Mucosa of rectum (tissue), 2 donors: ENCODE measurements around the gene ZNF182.
"Not testable (repeated sequence)": the region's sequence is repeated elsewhere in the genome, so short reads cannot be mapped to it uniquely, and the experiment has no call there.

Experiments used
- H3K27ac ChIP-seq, 2 donors: one replicate each; pipeline ENCODE4 v1.7.0; 2013; ENCODE audit warnings: inconsistent platforms in 2 of 2, low read depth in 2 of 2, low read length in 2 of 2
- H3K27me3 ChIP-seq, 2 donors: one replicate each; pipeline ENCODE4 v1.7.0; 2013; ENCODE audit warnings: low read length in 2 of 2; ENCODE audit not compliant: control insufficient read depth in 2 of 2, insufficient read depth in 2 of 2
- H3K36me3 ChIP-seq, 2 donors: one replicate each; pipeline ENCODE4 v1.7.0; 2013; ENCODE audit warnings: low read length in 2 of 2; ENCODE audit not compliant: control insufficient read depth in 2 of 2, insufficient read depth in 2 of 2
- H3K4me1 ChIP-seq, 2 donors: one replicate each; pipeline ENCODE4 v1.7.0; 2013; ENCODE audit warnings: low read length in 2 of 2, mild to moderate bottlenecking in 1 of 2; ENCODE audit not compliant: control insufficient read depth in 2 of 2, insufficient read depth in 2 of 2
- H3K4me3 ChIP-seq, 2 donors: one replicate each; pipeline ENCODE4 v1.7.0; 2013; ENCODE audit warnings: low read length in 2 of 2
- H3K9ac ChIP-seq, 2 donors: one replicate each; pipeline ENCODE4 v1.7.0; 2013; ENCODE audit warnings: low read length in 2 of 2, low read depth in 1 of 2, mild to moderate bottlenecking in 1 of 2
- H3K9me3 ChIP-seq, 2 donors: one replicate each; pipeline ENCODE4 v1.7.0; 2013; ENCODE audit warnings: low read length in 2 of 2; ENCODE audit not compliant: control insufficient read depth in 2 of 2
- donor health status: healthy.
- donor health status: Normal muscosa, but diverticular disease.

ZNF182 gene

DNA sequence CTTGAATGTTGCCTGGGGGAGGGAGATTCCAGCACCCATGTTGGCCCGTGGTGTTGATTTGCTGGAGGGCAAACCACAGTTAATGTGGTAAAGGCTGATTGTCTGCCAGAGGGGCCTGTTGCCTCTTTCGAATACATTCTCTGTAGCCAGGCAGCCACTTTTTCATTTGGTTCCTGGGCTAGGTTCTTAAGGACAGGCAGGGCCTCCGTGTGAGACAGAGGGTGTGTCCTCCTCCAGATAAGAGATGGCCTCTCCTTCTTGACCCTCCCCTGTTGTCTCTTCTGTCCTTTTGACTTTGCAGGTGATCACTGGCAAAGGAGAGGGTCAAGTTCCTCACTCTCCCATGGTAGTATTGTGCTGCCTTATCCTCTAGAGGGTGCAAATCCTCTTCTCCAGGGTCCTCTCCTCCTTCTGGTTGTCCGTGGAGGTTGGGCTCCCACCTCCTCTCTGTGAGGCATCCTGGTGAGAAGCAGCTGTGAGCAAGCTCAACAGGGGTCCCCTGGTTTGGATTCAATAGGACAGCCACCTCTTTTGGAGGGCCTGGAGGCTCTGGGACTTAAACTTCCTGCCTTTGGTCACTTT lies 44.9 kb downstream of the ZNF182 start:
- H3K27me3 ChIP-seq = no peaks in the 10 kb centered on the region
- no peak overlapping the region for H3K27ac ChIP-seq
- H3K9ac ChIP-seq = no peak overlapping the region
- no peaks in the 10 kb centered on the region for H3K36me3 ChIP-seq
- H3K9me3 ChIP-seq = no peaks in the 10 kb centered on the region
- H3K4me3 ChIP-seq = no peak overlapping the region
- no peaks in the 10 kb centered on the region for H3K4me1 ChIP-seq

DNA sequence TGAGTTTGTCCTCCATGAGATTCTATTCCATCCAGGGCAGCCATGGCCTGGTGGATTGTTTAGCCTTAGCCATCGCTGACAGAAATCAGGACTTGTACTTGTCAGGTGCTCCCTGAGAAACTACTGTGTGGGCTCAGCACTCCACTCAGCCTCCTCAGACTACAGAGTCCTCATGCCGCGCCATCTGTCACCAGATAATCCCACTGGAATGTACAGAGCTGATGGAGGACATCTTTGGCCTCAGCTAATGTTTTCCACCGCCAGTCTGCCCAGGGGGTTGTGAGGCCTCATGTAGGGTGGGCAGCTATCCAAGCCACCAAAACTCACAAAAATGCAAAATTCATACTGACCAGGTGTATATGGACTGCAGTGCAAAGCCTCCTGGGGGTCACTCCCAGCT lies 45.6 kb downstream of the ZNF182 start:
- not testable (repeated sequence) for H3K36me3 ChIP-seq, H3K9ac ChIP-seq, H3K4me1 ChIP-seq, H3K27me3 ChIP-seq, H3K27ac ChIP-seq, H3K9me3 ChIP-seq, H3K4me3 ChIP-seq

DNA sequence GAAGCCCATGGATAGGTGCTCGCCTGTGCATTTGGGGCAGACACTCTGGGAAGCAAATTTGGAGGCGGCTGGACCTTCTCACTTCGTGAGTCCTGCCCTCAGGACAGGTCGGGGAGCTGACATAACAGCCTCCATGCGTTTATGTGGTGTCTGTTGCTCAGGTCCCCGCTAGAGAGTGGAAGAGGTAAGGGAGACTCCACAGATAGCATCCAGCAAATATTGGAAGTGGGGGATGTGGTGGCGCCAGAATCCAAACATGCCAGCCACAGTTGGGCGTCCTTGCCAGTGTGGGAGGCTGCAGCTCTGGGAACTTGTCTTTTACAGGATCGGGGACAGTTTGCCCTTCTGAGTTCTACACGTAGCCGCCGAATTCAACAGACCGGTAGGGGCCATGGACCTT lies 47.8 kb downstream of the ZNF182 start:
- no peak overlapping the region for H3K27ac ChIP-seq
- no peaks in the 10 kb centered on the region for H3K4me1 ChIP-seq
- no peak overlapping the region for H3K4me3 ChIP-seq
- H3K27me3 ChIP-seq = no peaks in the 10 kb centered on the region
- no peak overlapping the region for H3K9ac ChIP-seq
- no peaks in the 10 kb centered on the region for H3K9me3 ChIP-seq
- no peaks in the 10 kb centered on the region for H3K36me3 ChIP-seq

DNA sequence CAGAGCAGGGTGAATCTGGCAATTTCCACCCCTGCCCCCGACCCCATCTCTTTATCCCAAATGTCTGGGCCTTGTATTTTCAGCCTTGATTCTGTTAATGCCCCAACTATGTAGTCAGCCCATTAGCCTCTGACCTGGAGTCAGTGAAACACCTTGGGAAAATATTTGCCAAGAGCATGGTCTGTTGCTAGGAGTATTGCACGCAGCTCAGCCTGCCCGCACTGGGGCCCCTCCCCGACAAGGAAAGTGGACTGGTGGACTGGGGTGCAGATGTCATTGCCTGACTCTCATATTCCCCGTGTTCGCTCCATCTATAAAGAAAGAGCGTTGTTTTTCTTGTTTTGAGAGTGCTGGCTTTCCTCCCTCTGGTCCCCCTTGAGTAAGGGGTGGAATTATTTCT lies 48.5 kb downstream of the ZNF182 start:
- not testable (repeated sequence) for H3K36me3 ChIP-seq, H3K27me3 ChIP-seq, H3K4me1 ChIP-seq, H3K4me3 ChIP-seq, H3K27ac ChIP-seq, H3K9ac ChIP-seq, H3K9me3 ChIP-seq

DNA sequence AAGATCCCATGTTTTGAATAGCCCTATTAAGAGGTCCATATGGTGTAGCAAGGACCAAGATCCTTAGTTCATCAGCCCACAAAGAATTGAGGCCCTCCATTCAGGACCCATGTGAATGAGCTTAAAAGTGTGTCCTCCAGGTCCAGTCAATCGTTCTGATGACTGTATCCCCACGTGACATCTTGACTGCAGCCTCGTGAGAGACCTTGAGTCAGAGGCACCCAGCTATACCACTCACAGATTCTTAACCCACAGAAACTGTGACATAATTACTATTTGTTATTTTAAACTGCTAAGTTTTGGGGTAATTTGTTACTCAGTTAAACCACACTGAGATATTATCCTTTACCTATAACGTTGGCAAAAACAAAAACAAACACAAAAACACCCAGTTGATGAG lies 62.4 kb downstream of the ZNF182 start:
- peaks cover 0 to 4% of the 10 kb centered on the region in 2 donors for H3K27me3 ChIP-seq
- H3K9me3 ChIP-seq = no peaks in the 10 kb centered on the region
- H3K36me3 ChIP-seq = no peaks in the 10 kb centered on the region
- H3K4me3 ChIP-seq = no peak overlapping the region
- no peaks in the 10 kb centered on the region for H3K4me1 ChIP-seq
- no peak overlapping the region for H3K27ac ChIP-seq
- H3K9ac ChIP-seq = no peak overlapping the region

DNA sequence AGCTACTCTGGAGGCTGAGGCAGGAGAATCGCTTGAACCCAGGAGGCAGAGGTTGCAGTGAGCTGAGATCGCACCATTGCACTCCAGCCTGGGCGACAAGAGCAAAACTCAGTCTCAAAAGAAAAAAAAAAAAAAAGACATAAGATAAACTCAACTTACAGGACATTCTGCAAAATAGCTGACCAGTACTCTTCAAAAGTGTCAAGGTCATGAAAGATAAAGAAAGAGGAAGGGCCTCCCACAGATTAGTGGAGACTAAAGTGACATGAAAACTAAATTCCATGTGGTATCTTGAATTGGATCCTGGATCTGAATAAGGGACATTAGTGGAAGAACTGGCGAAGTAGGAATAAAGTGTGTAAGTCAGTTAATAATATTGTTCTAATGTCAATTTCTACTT lies 63.3 kb downstream of the ZNF182 start:
- Histone ChIP-seq H3K4me3 (no peak overlapping the region), H3K9ac (no peak overlapping the region), H3K27me3 (peaks cover 0 to 4% of the 10 kb centered on the region in 2 donors), H3K27ac (no peak overlapping the region), H3K4me1 (no peaks in the 10 kb centered on the region), H3K36me3 (no peaks in the 10 kb centered on the region), H3K9me3 (no peaks in the 10 kb centered on the region)

DNA sequence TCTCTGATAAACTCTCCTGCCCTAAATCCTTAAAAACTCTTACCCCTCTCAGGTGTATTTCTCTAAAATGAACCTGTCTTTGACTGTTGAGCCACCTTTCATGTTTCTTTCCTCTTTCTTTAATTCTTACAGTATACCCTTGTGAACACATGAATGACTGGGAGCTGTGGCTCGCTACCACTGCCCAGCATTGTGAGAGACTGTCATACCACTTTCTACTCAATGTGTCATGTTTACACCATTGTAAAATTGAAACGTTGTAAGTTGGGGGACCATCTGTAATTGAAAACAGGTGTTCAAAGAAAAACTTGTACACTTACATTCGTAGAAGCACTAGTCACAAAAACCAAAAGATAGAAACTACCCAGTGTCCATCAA lies 66.9 kb downstream of the ZNF182 start:
- Histone ChIP-seq H3K4me1 (no peaks in the 10 kb centered on the region), H3K9me3 (no peaks in the 10 kb centered on the region), H3K4me3 (no peak overlapping the region), H3K36me3 (no peaks in the 10 kb centered on the region), H3K27me3 (no peaks in the 10 kb centered on the region), H3K27ac (no peak overlapping the region), H3K9ac (no peak overlapping the region)

DNA sequence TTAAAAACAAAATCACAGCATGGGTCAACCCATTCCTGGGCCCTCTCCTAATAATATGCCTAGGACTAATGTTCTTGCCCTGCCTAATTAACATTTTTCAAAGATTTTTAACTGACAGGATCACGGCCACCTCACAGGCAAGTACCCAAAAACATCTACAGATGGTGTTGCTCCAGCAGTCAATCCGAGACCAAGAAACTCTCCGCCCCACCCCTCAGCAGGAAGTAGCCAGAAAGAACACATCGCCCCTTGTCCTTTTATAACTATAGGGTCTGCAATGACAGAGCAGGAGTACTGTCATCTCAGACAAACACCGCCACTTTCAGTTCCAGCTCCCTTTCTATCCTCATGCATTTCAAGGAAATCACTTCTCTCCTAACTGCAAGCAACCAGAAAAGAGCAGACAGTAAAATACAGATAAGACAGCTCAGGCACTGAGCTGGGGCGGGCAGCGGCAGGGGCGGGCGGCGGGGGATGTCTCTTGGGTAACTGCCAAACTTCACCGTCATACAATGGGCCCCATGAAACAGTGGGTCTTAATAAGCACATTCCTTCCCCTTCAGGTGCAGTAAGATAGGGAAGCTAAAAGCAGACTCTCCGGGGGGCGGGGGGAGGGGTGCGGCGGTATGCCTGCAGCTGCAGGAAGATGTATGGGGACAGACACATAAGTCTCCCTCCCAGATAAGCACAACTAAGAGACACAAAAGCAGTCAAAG lies 67.4 kb downstream of the ZNF182 start:
- Histone ChIP-seq H3K36me3 (no peaks in the 10 kb centered on the region), H3K27me3 (no peaks in the 10 kb centered on the region), H3K4me1 (no peaks in the 10 kb centered on the region), H3K9me3 (no peaks in the 10 kb centered on the region), H3K27ac (no peak overlapping the region), H3K4me3 (peak overlapping the region; percentile 23 to 44), H3K9ac (peak overlapping the region in 1 of 2 donors; percentile 17)

DNA sequence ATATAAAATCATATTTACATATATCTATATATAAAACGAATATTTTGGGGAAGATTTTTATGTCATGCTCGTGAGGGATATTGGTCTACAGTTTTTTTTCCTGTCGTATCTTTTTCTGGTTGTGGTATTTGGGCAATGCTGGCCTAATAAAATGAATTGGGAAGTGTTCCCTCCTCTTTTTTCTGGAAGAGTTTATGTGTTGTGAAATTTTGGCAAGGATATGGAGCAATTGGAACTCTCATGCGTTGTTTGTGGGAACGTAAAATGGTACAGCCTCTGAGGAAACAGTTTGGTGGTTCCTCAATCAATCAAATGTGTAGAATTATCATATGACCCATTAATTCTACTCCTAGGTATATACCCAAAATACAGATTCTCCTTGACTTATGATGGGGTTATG lies 69.8 kb downstream of the ZNF182 start:
- Histone ChIP-seq H3K36me3 (no peaks in the 10 kb centered on the region), H3K27me3 (no peaks in the 10 kb centered on the region), H3K9me3 (no peaks in the 10 kb centered on the region), H3K27ac (no peak overlapping the region), H3K4me1 (no peaks in the 10 kb centered on the region), H3K9ac (no peak overlapping the region), H3K4me3 (no peak overlapping the region)

DNA sequence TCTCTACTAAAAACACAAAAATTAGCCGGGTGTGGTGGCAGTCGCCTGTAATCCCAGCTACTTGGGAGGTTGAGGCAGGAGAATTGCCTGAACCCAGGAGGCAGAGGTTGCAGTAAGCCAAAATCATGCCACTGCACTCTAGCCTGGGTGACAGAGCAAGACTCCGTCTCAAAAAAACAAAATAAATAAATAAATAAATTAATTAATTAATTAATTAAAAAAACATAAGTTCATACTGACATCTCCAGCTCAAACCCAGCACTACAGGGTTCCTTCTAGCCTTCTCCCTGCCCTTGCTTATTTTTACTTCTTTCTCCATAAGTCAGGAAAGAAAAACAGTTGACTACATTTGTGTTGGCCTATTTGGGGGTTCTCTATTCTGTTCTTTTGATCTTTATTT lies 71.8 kb downstream of the ZNF182 start:
- not testable (repeated sequence) for H3K9me3 ChIP-seq, H3K27me3 ChIP-seq, H3K4me3 ChIP-seq, H3K36me3 ChIP-seq, H3K9ac ChIP-seq, H3K27ac ChIP-seq, H3K4me1 ChIP-seq
